Measurements from ENCODE around the gene NT5DC2.

NT5DC2 gene

GRCh38 chr3:52524258-52524751 lies 9.4 kb downstream of the NT5DC2 start:
- no peak for DNase-seq

DNA sequence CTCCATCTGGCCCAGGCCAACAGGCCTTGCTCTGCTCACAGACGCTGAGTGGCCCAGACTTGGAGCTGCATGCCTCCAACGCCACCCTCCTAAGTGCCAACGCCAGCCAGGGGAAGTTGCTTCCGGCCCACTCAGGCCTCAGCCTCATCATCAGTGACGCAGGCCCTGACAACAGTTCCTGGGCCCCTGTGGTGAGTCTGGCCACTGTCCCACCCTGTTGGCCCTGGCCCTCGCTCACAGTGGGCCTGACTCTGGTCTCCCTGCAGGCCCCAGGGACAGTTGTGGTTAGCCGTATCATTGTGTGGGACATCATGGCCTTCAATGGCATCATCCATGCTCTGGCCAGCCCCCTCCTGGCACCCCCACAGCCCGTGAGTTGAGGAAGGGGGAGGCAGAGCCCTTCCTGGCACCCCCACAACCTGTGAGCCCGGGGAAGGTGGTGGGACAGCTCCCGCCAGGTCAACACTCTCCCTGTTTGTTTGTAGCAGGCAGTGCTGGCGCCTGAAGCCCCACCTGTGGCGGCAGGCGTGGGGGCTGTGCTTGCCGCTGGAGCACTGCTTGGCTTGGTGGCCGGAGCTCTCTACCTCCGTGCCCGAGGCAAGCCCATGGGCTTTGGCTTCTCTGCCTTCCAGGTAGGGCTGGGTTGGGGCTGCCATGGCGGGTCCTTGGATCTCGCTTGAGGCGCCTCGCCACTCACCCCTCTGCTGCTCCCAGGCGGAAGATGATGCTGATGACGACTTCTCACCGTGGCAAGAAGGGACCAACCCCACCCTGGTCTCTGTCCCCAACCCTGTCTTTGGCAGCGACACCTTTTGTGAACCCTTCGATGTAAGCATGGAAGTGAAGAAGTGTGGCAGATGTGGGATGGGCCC lies 10.0 kb downstream of the NT5DC2 start:
- no peak for DNase-seq

DNA sequence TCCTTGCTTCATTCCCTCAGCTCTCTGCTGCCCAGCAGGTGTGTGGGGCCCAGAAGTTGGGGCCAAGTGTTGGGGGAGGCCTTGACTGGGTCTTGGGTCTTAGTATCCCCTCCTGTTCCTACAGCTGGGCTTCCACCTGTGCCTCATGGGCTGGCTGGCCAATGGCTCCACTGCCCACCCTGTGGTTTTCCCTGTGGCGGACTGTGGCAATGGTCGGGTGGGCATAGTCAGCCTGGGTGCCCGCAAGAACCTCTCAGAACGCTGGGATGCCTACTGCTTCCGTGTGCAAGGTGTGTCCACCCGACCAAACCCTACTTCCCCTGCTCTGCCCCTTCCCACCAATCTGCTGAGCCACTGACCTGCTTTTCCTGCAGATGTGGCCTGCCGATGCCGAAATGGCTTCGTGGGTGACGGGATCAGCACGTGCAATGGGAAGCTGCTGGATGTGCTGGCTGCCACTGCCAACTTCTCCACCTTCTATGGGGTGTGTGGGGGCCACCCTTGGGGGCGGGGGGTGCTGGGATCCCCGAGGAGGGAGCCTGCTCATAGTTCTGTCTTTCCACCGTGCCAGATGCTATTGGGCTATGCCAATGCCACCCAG lies 10.9 kb downstream of the NT5DC2 start:
- DNase-seq = no peak

- DNase-seq = peak; percentile 7 to 27
Measured at GRCh38 chr3:52521881-52522650, 11.6 kb downstream of the NT5DC2 start.

- DNase-seq = no peak
Measured at GRCh38 chr3:52521488-52521824, 12.2 kb downstream of the NT5DC2 start.

DNA sequence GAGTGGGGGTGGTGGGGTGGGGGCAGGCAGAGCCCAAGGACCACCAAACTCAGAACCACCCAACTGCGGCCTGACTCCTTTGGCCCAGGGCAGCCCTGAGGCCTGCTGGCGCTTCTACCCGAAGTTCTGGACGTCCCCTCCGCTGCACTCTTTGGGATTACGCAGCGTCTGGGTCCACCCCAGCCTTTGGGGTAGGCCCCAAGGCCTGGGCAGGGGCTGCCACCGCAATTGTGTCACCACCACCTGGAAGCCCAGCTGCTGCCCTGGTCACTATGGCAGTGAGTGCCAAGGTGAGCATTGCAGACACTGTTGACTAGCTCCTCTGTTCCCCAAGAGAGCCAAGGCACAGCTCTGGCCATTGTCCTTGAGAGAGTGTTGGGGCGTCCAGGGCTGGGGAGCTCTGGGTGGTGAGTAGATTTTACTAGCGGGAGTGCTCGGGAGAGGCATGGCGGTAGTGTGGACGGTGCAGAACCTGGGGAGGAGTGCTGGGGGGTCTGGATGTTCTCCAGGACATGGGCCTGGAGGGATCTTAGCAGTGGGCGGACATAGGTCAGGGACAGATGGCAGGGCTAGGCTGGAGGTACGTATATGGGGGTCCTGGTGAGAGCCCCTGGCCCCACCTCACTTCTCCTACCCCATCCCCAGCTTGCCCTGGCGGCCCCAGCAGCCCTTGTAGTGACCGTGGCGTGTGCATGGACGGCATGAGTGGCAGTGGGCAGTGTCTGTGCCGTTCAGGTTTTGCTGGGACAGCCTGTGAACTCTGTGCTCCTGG lies 12.8 kb downstream of the NT5DC2 start:
- DNase-seq = no peak

DNA sequence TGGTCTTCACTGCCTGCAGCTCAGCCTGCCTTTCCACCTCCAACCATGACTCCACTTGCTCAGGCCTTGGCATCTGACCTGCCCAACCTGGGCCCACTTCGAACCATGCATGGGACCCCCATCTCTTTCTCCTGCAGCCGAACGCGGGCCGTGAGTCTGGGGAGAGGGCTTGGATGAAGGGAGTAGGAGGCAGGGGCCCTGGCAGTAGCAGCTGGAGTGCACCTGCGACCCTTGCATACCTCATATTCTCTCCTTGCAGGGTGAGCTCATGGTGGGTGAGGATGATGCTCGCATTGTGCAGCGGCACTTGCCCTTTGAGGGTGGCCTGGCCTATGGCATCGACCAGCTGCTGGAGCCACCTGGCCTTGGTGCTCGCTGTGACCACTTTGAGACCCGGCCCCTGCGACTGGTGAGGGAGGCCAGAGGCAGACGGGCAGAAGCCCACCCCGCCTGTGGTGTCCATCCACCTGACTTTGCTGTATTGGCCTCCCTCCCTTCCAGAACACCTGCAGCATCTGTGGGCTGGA lies 13.5 kb downstream of the NT5DC2 start:
- no peak for DNase-seq

DNA sequence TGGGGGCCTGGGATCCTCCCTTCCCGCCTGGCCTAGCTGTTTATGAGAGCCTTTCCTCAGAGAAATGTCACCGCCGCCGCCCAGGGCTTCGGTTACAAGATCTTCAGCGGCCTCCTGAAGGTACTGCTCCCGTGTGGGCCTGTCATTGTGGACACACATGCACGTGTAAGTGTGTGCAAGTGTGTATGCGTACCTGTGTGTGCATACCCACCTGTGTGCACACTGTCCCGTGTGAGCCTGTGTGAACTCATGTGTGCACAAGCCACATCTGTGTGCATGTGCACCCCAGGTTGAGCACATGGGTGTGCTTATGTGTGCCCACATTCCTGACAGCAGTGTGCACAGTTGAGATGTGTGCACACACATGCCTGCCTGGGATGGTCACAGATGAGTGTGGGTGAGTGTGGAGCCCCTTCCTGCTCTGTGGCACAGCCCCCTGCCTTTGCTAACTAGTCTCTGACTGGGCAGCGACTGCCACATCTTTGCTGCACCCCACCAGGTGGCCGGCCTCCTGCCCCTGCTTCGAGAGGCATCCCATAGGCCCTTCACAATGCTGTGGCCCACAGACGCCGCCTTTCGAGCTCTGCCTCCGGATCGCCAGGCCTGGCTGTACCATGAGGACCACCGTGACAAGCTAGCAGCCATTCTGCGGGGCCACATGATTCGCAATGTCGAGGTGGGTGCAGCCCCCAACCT lies 14.1 kb downstream of the NT5DC2 start:
- DNase-seq = no peak

- no peak for DNase-seq
Measured at GRCh38 chr3:52518723-52519444, 14.8 kb downstream of the NT5DC2 start.

- DNase-seq = no peak
Measured at GRCh38 chr3:52517796-52518722, 15.6 kb downstream of the NT5DC2 start.

- DNase-seq = no peak
Measured at GRCh38 chr3:52516509-52517195, 17.0 kb downstream of the NT5DC2 start.

GRCh38 chr3:52515192-52515591 lies 18.5 kb downstream of the NT5DC2 start:
- no peak for DNase-seq

DNA sequence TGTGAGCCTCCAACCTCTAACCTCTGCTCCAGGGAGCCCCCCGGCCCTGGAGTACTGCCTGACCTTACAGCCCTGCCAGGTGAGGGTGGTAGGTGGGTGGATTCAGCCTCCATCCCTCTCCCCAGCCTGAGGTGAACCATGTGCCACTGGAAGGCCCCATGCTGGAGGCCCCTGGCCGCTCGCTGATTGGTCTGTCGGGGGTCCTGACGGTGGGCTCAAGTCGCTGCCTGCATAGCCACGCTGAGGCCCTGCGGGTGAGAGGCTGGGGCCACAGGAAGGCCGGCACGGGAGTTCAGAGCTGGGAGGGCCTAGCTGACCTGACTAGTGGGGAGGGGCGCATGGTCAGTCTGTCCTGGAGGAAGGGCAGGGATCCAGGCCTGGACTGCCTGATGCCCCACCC lies 19.1 kb downstream of the NT5DC2 start:
- no peak for DNase-seq

GRCh38 chr3:52513281-52513680 lies 20.4 kb downstream of the NT5DC2 start:
- DNase-seq = no peak

GRCh38 chr3:52512727-52513126 lies 20.9 kb downstream of the NT5DC2 start:
- no peak for DNase-seq

DNA sequence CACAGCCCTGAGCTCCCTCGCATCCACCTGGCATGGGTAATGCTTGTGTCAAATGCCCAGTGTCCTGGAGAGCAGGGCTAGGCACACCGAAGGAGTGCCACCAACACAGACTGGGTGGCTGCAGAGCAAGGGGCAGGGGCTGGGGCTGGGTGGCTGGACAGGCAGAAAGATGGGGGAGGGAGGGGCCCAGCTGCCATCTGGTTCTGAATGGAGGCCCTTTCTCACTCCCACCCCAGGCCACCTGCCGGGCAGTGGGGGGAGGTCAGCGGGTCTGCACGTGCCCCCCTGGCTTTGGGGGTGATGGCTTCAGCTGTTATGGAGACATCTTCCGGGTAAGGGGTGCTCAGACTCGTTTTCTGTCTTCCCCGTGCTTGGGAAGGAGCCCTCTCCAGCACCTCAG lies 21.6 kb downstream of the NT5DC2 start:
- no peak for DNase-seq

DNA sequence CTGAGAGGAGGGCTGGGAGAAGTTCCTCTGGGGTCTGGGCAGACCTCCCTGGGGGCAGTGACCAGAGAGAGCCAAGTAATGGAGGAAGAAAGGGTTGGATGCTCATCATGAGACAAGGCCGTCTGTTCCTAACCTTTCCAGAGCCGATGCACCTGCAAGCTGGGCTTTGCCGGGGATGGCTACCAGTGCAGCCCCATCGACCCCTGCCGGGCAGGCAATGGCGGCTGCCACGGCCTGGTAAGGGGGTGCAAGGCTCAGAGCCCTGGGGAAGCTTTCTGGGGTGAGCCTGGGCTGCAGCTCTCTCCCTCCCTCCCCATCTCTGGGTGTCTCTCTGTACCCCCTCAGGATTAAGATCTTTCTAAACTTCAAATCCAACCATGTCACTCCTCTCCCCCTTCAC lies 22.1 kb downstream of the NT5DC2 start:
- no peak for DNase-seq

- DNase-seq = no peak
Measured at GRCh38 chr3:52509753-52510328, 23.8 kb downstream of the NT5DC2 start.

GRCh38 chr3:52507359-52507758 lies 26.3 kb downstream of the NT5DC2 start:
- no peak for DNase-seq
